COLO668 (cell line): Measurements from ENCODE around the gene DOLK.
A peak's percentile ranks its signal among the peaks of the same experiment; 100 is the strongest.

ENCODE experiments used
- DNase-seq: peaks from one replicate; lab custom pipeline; 2025; ENCODE audit not compliant: unreplicated experiment; lab: John Stamatoyannopoulos, UW

DOLK gene

DNA sequence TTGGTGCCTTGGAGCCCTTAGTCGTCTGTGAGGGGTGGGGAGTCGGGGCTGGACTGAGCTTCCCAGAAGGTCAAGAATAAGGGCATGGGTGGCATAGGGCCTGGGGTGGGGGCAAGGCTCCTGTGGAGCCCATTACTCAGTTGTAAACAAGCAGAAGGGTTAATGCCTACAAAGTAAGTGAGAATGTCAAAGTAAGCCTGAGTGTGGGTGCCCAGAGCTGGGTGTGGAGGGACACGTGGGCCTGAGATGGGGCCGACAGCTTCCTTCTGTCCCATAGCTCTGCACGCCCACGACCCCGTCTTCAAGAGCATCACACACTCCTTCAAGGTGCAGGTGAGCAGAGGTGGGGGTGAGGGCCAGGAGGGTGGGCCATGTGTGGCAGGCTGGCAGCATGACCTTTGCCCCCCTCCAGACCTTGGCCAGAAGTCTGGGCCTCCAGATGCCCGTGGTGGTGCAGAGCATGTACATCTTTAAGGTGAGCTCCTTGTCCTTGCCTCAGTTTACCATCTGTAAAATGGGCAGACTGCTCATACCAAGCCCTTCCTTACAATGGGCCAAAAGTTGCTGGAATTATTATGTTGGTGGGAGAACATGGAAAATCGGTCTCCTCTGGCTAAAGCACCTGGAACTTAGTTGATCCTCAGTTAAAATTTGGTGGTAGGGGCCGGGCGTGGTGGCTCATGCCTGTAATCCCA is 11.1 kb downstream of the DOLK start:
- no peak for DNase-seq

DNA sequence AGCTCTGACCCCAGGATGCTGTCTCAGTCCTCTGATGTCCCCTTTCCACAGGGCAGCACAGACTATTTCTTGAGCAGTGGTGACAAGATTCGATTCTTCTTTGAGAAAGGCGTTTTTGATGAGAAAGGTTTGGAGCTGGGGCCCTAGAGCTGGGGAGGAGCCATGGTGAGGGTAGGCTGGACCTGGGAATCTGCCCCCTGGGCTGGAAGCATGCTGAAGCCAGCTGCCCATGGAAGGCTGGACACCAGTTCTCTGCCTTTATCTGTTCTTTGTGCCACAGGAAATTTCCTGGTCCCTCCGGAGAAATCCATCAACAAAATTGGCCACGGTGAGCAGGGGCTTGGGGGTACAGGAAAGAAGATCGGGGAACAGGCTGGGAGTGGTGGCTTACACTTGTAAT is 13.7 kb downstream of the DOLK start:
- no peak for DNase-seq

- no peak for DNase-seq
Observed at GRCh38 chr9:128929560-128929959, 17.8 kb downstream of the DOLK start.

- DNase-seq, result no peak
Observed at GRCh38 chr9:128928624-128929023, 18.8 kb downstream of the DOLK start.

DNA sequence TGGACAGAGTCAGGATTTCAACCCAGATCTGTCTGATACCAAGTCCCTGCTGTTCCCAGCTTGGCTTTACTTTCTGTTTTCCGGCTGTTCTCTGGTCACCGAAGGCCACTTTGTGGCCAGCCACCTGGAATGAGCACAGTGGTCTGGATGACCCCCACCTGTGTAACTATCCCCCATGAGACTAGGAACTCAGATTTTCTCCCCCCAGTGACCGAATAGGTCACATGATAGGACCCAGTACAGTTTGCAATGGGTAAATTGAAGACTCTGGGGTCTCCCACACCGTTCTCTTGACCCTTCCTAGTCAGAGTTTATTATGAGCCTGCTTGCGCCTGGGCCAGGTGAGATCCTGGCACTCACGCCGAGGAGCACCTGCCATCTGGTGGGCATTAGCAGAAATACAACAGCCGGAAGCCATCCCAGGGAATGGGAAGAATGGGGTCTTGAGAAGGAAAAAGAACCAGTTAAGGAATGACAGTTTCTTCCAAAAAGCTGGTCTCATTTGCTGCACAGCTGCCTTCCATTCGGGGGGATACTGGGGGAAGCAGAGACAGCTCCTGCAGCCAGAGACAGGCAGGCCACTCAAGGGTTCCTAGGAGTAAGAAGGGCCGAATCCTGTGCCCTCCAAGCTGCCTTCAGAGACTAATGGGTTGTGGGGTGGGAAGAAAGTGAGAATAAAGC is 19.5 kb downstream of the DOLK start:
- peak; percentile 48 for DNase-seq

GRCh38 chr9:128923493-128923883 is 23.9 kb downstream of the DOLK start:
- DNase-seq, result no peak

GRCh38 chr9:128921881-128922763 is 25.3 kb downstream of the DOLK start:
- DNase-seq, result no peak

GRCh38 chr9:128920381-128921058 is 26.9 kb downstream of the DOLK start, which contains the start of gene PHYHD1:
Gene PHYHD1, plus strand, starts transcription at chr9:128920982. Its CDS starts 1,342 bp downstream, at chr9:128922324.
- DNase-seq, result no peak

- DNase-seq, result no peak
Observed at GRCh38 chr9:128919402-128920089, 27.9 kb downstream of the DOLK start.

- DNase-seq, result no peak
Observed at GRCh38 chr9:128918921-128919320, 28.5 kb downstream of the DOLK start.

GRCh38 chr9:128917151-128917849 is 30.1 kb downstream of the DOLK start:
- no peak for DNase-seq

GRCh38 chr9:128916745-128917144 is 30.7 kb downstream of the DOLK start:
- DNase-seq, result no peak

DNA sequence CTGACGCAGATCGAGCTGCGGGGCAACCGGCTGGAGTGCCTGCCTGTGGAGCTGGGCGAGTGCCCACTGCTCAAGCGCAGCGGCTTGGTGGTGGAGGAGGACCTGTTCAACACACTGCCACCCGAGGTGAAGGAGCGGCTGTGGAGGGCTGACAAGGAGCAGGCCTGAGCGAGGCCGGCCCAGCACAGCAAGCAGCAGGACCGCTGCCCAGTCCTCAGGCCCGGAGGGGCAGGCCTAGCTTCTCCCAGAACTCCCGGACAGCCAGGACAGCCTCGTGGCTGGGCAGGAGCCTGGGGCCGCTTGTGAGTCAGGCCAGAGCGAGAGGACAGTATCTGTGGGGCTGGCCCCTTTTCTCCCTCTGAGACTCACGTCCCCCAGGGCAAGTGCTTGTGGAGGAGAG is 31.2 kb downstream of the DOLK start:
- DNase-seq, result no peak

- no peak for DNase-seq
Observed at GRCh38 chr9:128913995-128914772, 33.2 kb downstream of the DOLK start.

- no peak for DNase-seq
Observed at GRCh38 chr9:128913048-128913900, 34.1 kb downstream of the DOLK start.

DNA sequence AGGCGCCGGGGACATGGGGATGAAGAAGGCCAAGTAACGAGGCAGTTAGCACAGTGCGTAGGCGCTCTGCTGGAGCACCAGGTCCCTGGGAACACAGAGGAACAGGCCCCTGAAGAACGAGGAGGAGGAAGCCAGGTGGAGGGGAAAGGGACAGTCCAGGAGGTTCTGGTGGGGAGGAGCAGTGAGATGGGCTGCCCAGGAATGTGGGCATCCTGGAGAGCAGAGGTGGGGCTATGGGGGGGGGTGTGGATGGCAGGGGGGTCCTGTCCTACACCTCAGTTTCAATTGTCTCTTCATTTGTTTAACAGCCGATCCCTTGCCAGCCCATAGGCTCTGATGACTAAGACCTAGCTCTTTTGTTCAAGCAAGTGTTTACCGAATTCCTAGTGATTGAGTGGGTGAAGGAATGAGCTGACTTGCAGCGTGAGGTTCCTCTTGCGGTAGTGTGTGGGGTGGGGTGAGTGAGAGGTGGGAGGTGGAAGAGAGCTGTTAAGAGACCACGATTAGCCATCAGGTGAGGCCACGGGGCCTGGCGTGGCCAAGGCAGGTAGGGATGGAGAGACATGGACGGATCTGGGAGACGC is 35.0 kb downstream of the DOLK start:
- DNase-seq, result no peak

- DNase-seq, result no peak
Observed at GRCh38 chr9:128911529-128912035, 35.8 kb downstream of the DOLK start.

- no peak for DNase-seq
Observed at GRCh38 chr9:128910906-128911305, 36.5 kb downstream of the DOLK start.
